ENCODE data around the gene CFAP65. TPM values are rescaled to one million over a fixed set of nuclear protein-coding genes. Genes with fewer than 3 reads are reported as not detected.

The CFAP65 gene
- total RNA-seq, 1 experiment from 2014 or later, result 0.33 TPM

GRCh38 chr2:219010873-219011272 lies 30.4 kb downstream of the CFAP65 start:
- DNase-seq (ENCODE audit: low read depth, low spot score) (no peak), ATAC-seq (no peak)
- BruUV-seq (replicated peaks), result no TSS peak
- Histone ChIP-seq H3K4me3 (ENCODE audit: low read depth in 2 of 2, low read length in 2 of 2) (no peak overlapping the region), H3K9me3 (ENCODE audit: control insufficient read depth, insufficient read depth, low read depth, low read length) (no peaks in the 10 kb centered on the region), H3K27ac (ENCODE audit: low read length) (no peak overlapping the region), H3K4me1 (ENCODE audit: control insufficient read depth, insufficient read depth, low read length) (no peaks in the 10 kb centered on the region), H3K27me3 (ENCODE audit: control insufficient read depth, insufficient read depth, low read length) (no peaks in the 10 kb centered on the region), H3K36me3 (ENCODE audit: control insufficient read depth, insufficient read depth, low read length) (no peaks in the 10 kb centered on the region)
- intact Hi-C loops (cut with micrococcal nuclease; ENCODE audit: unreplicated experiment), result no loop called here
- ChIA-PET CTCF (interaction anchor here (1.0 to 2.0 kb wide), 5 partner anchors 16 to 142 kb away, joined by 3 to 12 read pairs (median 4); no protein-coding TSS in a partner anchor), POLR2A (interaction anchor here (0.6 to 0.7 kb wide), 2 partner anchors 106 to 478 kb away, joined by 3 to 6 read pairs; no protein-coding TSS in a partner anchor)
- in situ Hi-C loops (cut with HindIII; ENCODE audit: low pct_unique_long_range_greater_than_20kb, low sequenced_read_pairs), result no loop called here
- no peak for TF ChIP-seq POLR2AphosphoS5 (IDR thresholded peaks at IDR 0.05; ENCODE audit: low read depth, low read length)
- TF ChIP-seq REST (IDR thresholded peaks at IDR 0.05; ENCODE audit: insufficient read depth in 1 of 2, low read depth in 2 of 2, low read length in 1 of 2), result no peak
- no peak for TF ChIP-seq TCF7L2 (IDR thresholded peaks at IDR 0.05; ENCODE audit: low read depth, low read length)
- no peak for TF ChIP-seq CTCF (IDR thresholded peaks at IDR 0.05)
- no peak for TF ChIP-seq SIN3A (IDR thresholded peaks at IDR 0.05; ENCODE audit: borderline replicate concordance, insufficient read depth, low read depth, low read length)

- Histone ChIP-seq H3K4me1 (ENCODE audit: control insufficient read depth, insufficient read depth, low read length) (no peaks in the 10 kb centered on the region), H3K27me3 (ENCODE audit: control insufficient read depth, insufficient read depth, low read length) (no peaks in the 10 kb centered on the region), H3K36me3 (ENCODE audit: control insufficient read depth, insufficient read depth, low read length) (no peaks in the 10 kb centered on the region), H3K9me3 (ENCODE audit: control insufficient read depth, insufficient read depth, low read depth, low read length) (no peaks in the 10 kb centered on the region), H3K4me3 (ENCODE audit: low read depth in 2 of 2, low read length in 2 of 2) (no peak overlapping the region), H3K27ac (ENCODE audit: low read length) (no peak overlapping the region)
- DNase-seq (ENCODE audit: low read depth, low spot score), result no peak
- in situ Hi-C loops (cut with HindIII; ENCODE audit: low pct_unique_long_range_greater_than_20kb, low sequenced_read_pairs) (no loop called here), intact Hi-C loops (cut with micrococcal nuclease; ENCODE audit: unreplicated experiment) (no loop called here)
- ChIA-PET POLR2A (interaction anchor here (0.6 to 0.7 kb wide), 2 partner anchors 107 to 478 kb away, joined by 3 to 6 read pairs; no protein-coding TSS in a partner anchor), CTCF (interaction anchor here (0.6 to 2.0 kb wide), 10 partner anchors 15 to 145 kb away, joined by 3 to 12 read pairs (median 5); no protein-coding TSS in a partner anchor)
- peak; percentile 93 for ATAC-seq
- BruUV-seq (replicated peaks), result no TSS peak
- TF ChIP-seq CTCF (IDR thresholded peaks at IDR 0.05) (peak; percentile 84), SIN3A (IDR thresholded peaks at IDR 0.05; ENCODE audit: borderline replicate concordance, insufficient read depth, low read depth, low read length) (no peak)
These were observed 31.1 kb downstream of the CFAP65 start for GRCh38 chr2:219010162-219010756.

Data from Panc1 (cell line).